Progenitor cell of endocrine pancreas (in vitro differentiated cells): Measurements from ENCODE around the gene ZNF226. TPM values are rescaled to one million over a fixed set of nuclear protein-coding genes. Genes with fewer than 3 reads are reported as not detected.

Experiments
- DNase-seq: peaks from one replicate; pipeline ENCODE4 v3.0.0; 2021; ENCODE audit warnings: low spot score; ENCODE audit not compliant: unreplicated experiment
- H3K27ac Mint-ChIP-seq: 2 replicates; pipeline ENCODE4 v1.8.0; 2021; ENCODE audit warnings: mild to moderate bottlenecking, moderate library complexity, mixed read lengths
- H3K27me3 Mint-ChIP-seq: 2 replicates; pipeline ENCODE4 v1.8.0; 2021; ENCODE audit warnings: mixed read lengths
- H3K36me3 Mint-ChIP-seq: 2 replicates; pipeline ENCODE4 v1.8.0; 2022; ENCODE audit warnings: mixed read lengths; ENCODE audit not compliant: insufficient read depth
- H3K4me1 Mint-ChIP-seq: 2 replicates; pipeline ENCODE4 v1.8.0; 2021; ENCODE audit warnings: low read depth, mixed read lengths
- H3K4me3 Mint-ChIP-seq: 2 replicates; pipeline ENCODE4 v1.8.0; 2021; ENCODE audit warnings: low read depth, mild to moderate bottlenecking, moderate library complexity, mixed read lengths
- H3K9me3 Mint-ChIP-seq: 2 replicates; pipeline ENCODE4 v1.8.0; 2021; ENCODE audit warnings: low read depth, mixed read lengths
- CTCF ChIP-seq: fragments of 200-600 bp; sonication (generic); IDR thresholded peaks from one replicate; pipeline ENCODE4 v1.5.0; 2021; ENCODE audit warnings: antibody characterized with exemption, mild to moderate bottlenecking; ENCODE audit not compliant: unreplicated experiment
- total RNA-seq: library from RNA; stranded (reverse); gene quantifications from 2 replicates; pipeline ENCODE4 v1.2.1, GENCODE V29; 2021

ZNF226 gene
- total RNA-seq, 1 donor from 2014 or later: 38.7 TPM

GRCh38 chr19:44176590-44176989 is 11.7 kb downstream of the ZNF226 start:
- Mint-ChIP-seq H3K4me3 (no peak overlapping the region), H3K4me1 (no peaks in the 10 kb centered on the region), H3K27ac (peak overlapping the region; percentile 73), H3K9me3 (peaks cover 63% of the 10 kb centered on the region), H3K36me3 (peaks cover 69% of the 10 kb centered on the region), H3K27me3 (no peaks in the 10 kb centered on the region)
- TF ChIP-seq CTCF: no peak
- DNase-seq: no peak

GRCh38 chr19:44180968-44181367 is 16.1 kb downstream of the ZNF226 start:
- Mint-ChIP-seq H3K4me3 (no peak overlapping the region), H3K4me1 (no peaks in the 10 kb centered on the region), H3K27ac (no peak overlapping the region), H3K27me3 (no peaks in the 10 kb centered on the region), H3K9me3 (peaks cover 31% of the 10 kb centered on the region), H3K36me3 (peaks cover 25% of the 10 kb centered on the region)
- no peak for DNase-seq
- TF ChIP-seq CTCF: no peak

- TF ChIP-seq CTCF: no peak
- DNase-seq: no peak
- Mint-ChIP-seq H3K4me3 (no peak overlapping the region), H3K27me3 (no peaks in the 10 kb centered on the region), H3K27ac (no peak overlapping the region), H3K36me3 (peaks cover 14% of the 10 kb centered on the region), H3K9me3 (peaks cover 23% of the 10 kb centered on the region), H3K4me1 (no peaks in the 10 kb centered on the region)
These were observed 17.2 kb downstream of the ZNF226 start for GRCh38 chr19:44182145-44182544.

GRCh38 chr19:44190020-44190419 is 25.1 kb downstream of the ZNF226 start:
- no peaks in the 10 kb centered on the region for H3K4me1 Mint-ChIP-seq
- no peak for TF ChIP-seq CTCF
- DNase-seq: no peak
- no peak overlapping the region for H3K27ac Mint-ChIP-seq
- H3K4me3 Mint-ChIP-seq: no peak overlapping the region
- H3K27me3 Mint-ChIP-seq: no peaks in the 10 kb centered on the region
- peaks cover 18% of the 10 kb centered on the region for H3K9me3 Mint-ChIP-seq
- H3K36me3 Mint-ChIP-seq: no peaks in the 10 kb centered on the region

GRCh38 chr19:44192127-44192526 is 27.2 kb downstream of the ZNF226 start:
- no peak overlapping the region for H3K4me3 Mint-ChIP-seq
- DNase-seq: no peak
- peaks cover 2% of the 10 kb centered on the region for H3K36me3 Mint-ChIP-seq
- no peak overlapping the region for H3K27ac Mint-ChIP-seq
- no peaks in the 10 kb centered on the region for H3K4me1 Mint-ChIP-seq
- no peaks in the 10 kb centered on the region for H3K27me3 Mint-ChIP-seq
- H3K9me3 Mint-ChIP-seq: peaks cover 18% of the 10 kb centered on the region
- no peak for TF ChIP-seq CTCF
